Frontal cortex (tissue), 4 donors: ENCODE results near the gene ULK4. TPM values are rescaled to one million over a fixed set of nuclear protein-coding genes. Genes with fewer than 3 reads are reported as not detected.

Experiments
- DNase-seq, 2 donors: peaks; one replicate each; pipeline ENCODE4 v3.0.0; 2012; ENCODE audit warnings: low spot score in 2 of 2
- FAIRE-seq: peaks from 2 replicates; lab custom pipeline; 2012; peaks lifted over from hg19 to GRCh38; lab: Jason Lieb, UNC
- total RNA-seq: library from RNA; depleted of rRNA; stranded (reverse); fragments of >200 nt; gene quantifications from one replicate; pipeline ENCODE4 v1.2.3, GENCODE V29; 2014
- donor health status: control.
- donor health status: control.
- donor health status: control.

The ULK4 gene
- total RNA-seq, 1 donor from 2014 or later: 17.5 TPM

GRCh38 chr3:41350441-41350840, 611.5 kb downstream of the ULK4 start:
- no peak for FAIRE-seq
- no peak for DNase-seq

DNA sequence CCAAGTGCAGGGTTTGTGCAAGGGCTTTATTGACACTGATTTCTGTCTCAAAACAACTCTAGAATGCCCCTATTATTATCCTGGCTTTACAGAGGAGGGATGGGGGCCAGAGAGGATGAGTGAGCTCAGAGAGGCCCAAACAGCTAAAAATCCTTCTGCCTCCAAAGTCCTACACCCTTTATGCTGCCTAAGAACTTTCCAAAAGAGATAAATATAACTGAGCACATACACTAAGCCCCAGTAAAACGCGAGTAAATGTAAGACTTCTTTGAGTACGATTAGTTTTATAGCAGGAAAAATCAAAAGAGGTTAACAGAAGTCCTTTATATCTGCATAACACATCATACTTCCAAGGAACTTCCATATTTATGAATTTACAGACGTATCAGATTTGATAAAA, 613.5 kb downstream of the ULK4 start:
- FAIRE-seq: no peak
- DNase-seq: no peak

DNA sequence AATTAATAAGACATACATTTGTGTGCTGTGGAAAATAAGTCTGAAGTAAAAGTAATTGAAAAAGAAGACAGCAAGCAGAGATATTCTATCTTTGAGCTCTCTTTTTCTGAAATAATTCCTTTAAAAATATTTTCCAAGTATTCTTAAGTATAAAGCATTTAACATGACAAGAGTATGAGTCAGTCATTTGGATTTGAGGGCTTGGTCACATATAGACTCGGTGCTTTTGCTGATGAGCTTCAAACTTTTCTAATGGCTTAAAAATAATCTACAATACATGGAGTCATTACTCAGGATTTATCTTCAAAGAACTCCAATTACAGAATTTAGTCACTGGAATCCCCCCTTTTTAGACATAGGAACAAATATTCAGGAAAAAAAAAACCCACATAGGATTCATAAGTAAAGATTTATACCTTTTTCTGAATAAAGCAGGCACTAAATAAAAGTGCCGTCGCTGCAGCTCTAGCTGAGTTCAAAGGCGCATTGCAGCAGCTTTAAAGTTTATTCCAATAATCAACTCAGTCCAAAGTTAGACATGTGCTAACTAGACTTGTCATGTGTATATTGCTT, 615.1 kb downstream of the ULK4 start:
- DNase-seq (no peak), FAIRE-seq (no peak)

GRCh38 chr3:41345788-41346187, 616.1 kb downstream of the ULK4 start:
- no peak for FAIRE-seq
- no peak for DNase-seq

GRCh38 chr3:41339758-41340157, 622.1 kb downstream of the ULK4 start:
- DNase-seq (no peak), FAIRE-seq (no peak)

DNA sequence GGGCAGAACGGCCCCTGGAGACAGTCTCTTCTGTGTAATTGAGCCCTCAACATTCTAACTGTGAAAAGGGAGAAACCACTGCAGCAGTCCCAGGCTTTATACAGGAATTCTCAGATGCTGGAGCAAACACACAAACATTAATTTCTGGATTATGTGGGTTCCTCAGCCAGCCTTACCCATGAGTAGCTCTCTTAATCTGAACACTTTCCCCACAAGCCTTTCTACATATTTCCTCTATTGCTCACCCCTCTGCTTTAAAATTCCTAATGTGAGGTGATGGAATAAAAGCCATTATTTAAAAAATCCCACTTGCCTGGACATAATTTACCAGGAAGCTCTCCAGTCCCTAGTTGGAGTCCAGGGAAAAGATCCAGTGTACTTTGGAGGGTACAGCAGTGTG, 623.6 kb downstream of the ULK4 start:
- no peak for FAIRE-seq
- DNase-seq: no peak

- DNase-seq: no peak
- FAIRE-seq: no peak
These were observed 627.5 kb downstream of the ULK4 start for GRCh38 chr3:41334426-41334825.

- FAIRE-seq: no peak
- DNase-seq: no peak
These were observed 630.9 kb downstream of the ULK4 start for GRCh38 chr3:41331041-41331440.

DNA sequence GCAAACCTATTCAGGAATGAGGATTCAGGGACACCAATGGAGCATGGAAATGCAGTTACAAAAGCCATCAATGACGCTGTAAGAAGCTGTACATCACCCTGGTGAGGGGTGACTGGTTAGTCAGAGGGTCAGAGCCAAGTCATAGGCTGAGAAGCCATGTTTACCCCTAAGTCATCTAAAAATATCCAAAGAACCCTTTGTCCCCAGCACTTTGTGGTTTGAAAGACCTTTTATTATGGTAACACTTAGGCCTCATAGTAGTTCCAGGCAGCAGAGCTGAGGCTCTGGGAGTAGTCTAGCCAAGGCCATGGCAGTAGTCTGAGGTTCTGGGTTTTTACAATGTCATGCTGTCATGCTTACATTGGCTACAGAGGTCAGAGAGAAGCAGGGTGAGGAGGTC, 631.4 kb downstream of the ULK4 start:
- FAIRE-seq: no peak

GRCh38 chr3:41329881-41330280, 632.0 kb downstream of the ULK4 start:
- DNase-seq: no peak
- no peak for FAIRE-seq

More for the DNA sequence above, 631.4 kb downstream of the ULK4 start:
- no peak for DNase-seq

GRCh38 chr3:41328926-41329325, 633.0 kb downstream of the ULK4 start:
- DNase-seq (no peak), FAIRE-seq (no peak)

- FAIRE-seq: no peak
- DNase-seq: no peak
These were observed 634.2 kb downstream of the ULK4 start for GRCh38 chr3:41327718-41328117.

- no peak for DNase-seq
- FAIRE-seq: no peak
These were observed 637.8 kb downstream of the ULK4 start for GRCh38 chr3:41324156-41324475.

- DNase-seq: no peak
- no peak for FAIRE-seq
These were observed 638.3 kb downstream of the ULK4 start for GRCh38 chr3:41323467-41324155.

GRCh38 chr3:41321642-41321980, 640.3 kb downstream of the ULK4 start:
- no peak for FAIRE-seq
- DNase-seq: no peak

- DNase-seq (no peak), FAIRE-seq (no peak)
These were observed 640.8 kb downstream of the ULK4 start for GRCh38 chr3:41320953-41321641.

DNA sequence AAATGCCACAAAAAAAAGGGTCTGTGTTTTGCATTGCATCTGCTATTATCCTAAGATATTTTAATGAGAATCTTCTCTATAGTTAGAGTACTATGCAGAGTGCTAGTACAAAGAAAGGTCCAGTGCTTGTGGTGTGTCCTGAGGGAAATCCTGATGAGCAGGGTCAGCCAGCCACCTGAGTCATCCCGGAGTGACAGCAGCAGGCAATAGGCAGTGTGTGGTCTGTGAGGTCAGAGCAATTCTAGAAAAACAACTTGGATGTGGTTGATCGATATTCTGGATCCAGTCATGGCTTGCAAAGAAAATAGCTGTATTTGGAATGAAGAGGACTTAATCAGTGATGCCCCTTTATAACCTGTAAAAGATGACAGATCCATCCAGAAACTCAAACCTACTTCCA, 643.4 kb downstream of the ULK4 start:
- DNase-seq (no peak), FAIRE-seq (no peak)

DNA sequence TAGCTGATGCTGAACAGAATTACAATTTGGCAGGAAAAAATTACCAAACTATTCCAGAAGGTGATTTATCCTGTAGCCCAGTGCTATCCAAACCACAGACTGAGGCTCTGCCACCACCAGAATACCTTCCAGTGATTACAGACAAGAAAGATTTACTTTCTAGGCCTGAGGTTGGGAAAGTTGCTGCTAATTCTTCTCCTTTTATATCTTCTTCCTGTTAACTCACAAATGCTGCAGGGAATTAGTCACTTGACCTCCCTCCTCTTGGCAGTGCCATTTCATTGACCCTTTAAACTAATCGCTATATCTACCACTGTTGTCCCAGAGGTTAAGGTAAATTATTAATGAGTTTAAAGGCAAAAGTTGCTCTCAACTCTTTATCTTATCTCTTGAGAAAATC, 644.2 kb downstream of the ULK4 start:
- no peak for DNase-seq
- no peak for FAIRE-seq

GRCh38 chr3:41317298-41317697, 644.6 kb downstream of the ULK4 start:
- no peak for DNase-seq

GRCh38 chr3:41315126-41315525, 646.8 kb downstream of the ULK4 start:
- FAIRE-seq (no peak), DNase-seq (no peak)

More at GRCh38 chr3:41317298-41317697, 644.6 kb downstream of the ULK4 start:
- no peak for FAIRE-seq

GRCh38 chr3:41308119-41308518, 653.8 kb downstream of the ULK4 start:
- FAIRE-seq (no peak), DNase-seq (no peak)

GRCh38 chr3:41307065-41307464, 654.8 kb downstream of the ULK4 start:
- FAIRE-seq: no peak
- DNase-seq: no peak
